Measurements from ENCODE around the gene ASH1L. TPM values are rescaled to one million over a fixed set of nuclear protein-coding genes. Genes with fewer than 3 reads are reported as not detected.

ASH1L gene
- total and polyA plus RNA-seq, 2 experiments from 2014 or later = 23.6 to 24.7 TPM

DNA sequence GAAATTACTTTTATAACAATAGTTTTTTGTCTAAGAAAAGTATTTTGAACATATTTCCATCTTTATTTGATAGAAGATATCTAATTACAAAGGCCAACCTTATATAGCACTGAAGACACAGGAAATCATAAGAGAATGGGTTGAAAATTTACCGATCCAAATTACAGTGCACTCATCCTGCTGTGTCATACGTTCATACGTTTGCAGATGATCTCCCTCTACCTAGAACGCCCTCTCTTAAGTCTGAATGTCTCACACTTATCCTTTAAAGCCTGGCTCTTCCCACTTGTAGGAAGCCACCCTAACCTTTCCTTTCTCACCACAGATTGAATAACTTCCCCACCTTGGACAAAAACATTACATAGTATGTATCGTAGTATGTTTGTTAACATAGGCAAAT is 9.3 kb downstream of the ASH1L start:
- TF ChIP-seq REST (IDR thresholded peaks at IDR 0.05; ENCODE audit: unreplicated experiment) (no peak), JUNB (IDR thresholded peaks at IDR 0.05; ENCODE audit: unreplicated experiment) (no peak), EZH2 (IDR thresholded peaks at IDR 0.05; ENCODE audit: low read depth, unreplicated experiment) (no peak), NANOG (IDR thresholded peaks at IDR 0.05; ENCODE audit: borderline replicate concordance) (no peak)
- TF ChIP-seq, protein P1, sequence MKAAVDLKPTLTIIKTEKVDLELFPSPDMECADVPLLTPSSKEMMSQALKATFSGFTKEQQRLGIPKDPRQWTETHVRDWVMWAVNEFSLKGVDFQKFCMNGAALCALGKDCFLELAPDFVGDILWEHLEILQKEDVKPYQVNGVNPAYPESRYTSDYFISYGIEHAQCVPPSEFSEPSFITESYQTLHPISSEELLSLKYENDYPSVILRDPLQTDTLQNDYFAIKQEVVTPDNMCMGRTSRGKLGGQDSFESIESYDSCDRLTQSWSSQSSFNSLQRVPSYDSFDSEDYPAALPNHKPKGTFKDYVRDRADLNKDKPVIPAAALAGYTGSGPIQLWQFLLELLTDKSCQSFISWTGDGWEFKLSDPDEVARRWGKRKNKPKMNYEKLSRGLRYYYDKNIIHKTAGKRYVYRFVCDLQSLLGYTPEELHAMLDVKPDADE (IDR thresholded peaks at IDR 0.05) = no peak
- TF ChIP-seq, protein P2, sequence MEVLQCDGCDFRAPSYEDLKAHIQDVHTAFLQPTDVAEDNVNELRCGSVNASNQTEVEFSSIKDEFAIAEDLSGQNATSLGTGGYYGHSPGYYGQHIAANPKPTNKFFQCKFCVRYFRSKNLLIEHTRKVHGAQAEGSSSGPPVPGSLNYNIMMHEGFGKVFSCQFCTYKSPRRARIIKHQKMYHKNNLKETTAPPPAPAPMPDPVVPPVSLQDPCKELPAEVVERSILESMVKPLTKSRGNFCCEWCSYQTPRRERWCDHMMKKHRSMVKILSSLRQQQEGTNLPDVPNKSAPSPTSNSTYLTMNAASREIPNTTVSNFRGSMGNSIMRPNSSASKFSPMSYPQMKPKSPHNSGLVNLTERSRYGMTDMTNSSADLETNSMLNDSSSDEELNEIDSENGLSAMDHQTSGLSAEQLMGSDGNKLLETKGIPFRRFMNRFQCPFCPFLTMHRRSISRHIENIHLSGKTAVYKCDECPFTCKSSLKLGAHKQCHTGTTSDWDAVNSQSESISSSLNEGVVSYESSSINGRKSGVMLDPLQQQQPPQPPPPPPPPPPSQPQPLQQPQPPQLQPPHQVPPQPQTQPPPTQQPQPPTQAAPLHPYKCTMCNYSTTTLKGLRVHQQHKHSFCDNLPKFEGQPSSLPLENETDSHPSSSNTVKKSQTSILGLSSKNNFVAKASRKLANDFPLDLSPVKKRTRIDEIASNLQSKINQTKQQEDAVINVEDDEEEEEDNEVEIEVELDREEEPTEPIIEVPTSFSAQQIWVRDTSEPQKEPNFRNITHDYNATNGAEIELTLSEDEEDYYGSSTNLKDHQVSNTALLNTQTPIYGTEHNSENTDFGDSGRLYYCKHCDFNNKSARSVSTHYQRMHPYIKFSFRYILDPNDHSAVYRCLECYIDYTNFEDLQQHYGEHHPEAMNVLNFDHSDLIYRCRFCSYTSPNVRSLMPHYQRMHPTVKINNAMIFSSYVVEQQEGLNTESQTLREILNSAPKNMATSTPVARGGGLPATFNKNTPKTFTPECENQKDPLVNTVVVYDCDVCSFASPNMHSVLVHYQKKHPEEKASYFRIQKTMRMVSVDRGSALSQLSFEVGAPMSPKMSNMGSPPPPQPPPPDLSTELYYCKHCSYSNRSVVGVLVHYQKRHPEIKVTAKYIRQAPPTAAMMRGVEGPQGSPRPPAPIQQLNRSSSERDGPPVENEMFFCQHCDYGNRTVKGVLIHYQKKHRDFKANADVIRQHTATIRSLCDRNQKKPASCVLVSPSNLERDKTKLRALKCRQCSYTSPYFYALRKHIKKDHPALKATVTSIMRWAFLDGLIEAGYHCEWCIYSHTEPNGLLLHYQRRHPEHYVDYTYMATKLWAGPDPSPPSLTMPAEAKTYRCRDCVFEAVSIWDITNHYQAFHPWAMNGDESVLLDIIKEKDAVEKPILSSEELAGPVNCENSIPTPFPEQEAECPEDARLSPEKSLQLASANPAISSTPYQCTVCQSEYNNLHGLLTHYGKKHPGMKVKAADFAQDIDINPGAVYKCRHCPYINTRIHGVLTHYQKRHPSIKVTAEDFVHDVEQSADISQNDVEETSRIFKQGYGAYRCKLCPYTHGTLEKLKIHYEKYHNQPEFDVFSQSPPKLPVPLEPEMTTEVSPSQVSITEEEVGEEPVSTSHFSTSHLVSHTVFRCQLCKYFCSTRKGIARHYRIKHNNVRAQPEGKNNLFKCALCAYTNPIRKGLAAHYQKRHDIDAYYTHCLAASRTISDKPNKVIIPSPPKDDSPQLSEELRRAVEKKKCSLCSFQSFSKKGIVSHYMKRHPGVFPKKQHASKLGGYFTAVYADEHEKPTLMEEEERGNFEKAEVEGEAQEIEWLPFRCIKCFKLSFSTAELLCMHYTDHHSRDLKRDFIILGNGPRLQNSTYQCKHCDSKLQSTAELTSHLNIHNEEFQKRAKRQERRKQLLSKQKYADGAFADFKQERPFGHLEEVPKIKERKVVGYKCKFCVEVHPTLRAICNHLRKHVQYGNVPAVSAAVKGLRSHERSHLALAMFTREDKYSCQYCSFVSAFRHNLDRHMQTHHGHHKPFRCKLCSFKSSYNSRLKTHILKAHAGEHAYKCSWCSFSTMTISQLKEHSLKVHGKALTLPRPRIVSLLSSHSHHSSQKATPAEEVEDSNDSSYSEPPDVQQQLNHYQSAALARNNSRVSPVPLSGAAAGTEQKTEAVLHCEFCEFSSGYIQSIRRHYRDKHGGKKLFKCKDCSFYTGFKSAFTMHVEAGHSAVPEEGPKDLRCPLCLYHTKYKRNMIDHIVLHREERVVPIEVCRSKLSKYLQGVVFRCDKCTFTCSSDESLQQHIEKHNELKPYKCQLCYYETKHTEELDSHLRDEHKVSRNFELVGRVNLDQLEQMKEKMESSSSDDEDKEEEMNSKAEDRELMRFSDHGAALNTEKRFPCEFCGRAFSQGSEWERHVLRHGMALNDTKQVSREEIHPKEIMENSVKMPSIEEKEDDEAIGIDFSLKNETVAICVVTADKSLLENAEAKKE (CRISPR knock-in tag; IDR thresholded peaks at IDR 0.05) = no peak
- H3K4me2 ChIP-seq = no peak overlapping the region
- Mint-ChIP-seq H3K9me3 (no peaks in the 10 kb centered on the region), H3K36me3 (ENCODE audit: low read depth) (peaks cover 20% of the 10 kb centered on the region; the same call in 2 of the 3 replicates), H3K27me3 (ENCODE audit: insufficient read depth, low read depth, poor library complexity) (no peaks in the 10 kb centered on the region), H3K4me1 (0 out of 3 replicates have a peak, but pooled peaks cover 2% of the 10 kb centered on the region), H3K4me3 (no peak overlapping the region), H3K27ac (no peak overlapping the region)
- no peak overlapping the region for H2AFZ ChIP-seq
- peaks cover 100% of the 10 kb centered on the region for H3K79me2 ChIP-seq (replicated peaks; ENCODE audit: insufficient read depth)
- H3K36me3 ChIP-seq (ENCODE audit: insufficient read depth) = peaks cover 3% of the 10 kb centered on the region; the same call in 1 of the 2 replicates
- H3K9me2 ChIP-seq (ENCODE audit: insufficient read depth) = no peaks in the 10 kb centered on the region
- no peak for ATAC-seq
- 0 out of 2 replicates have a peak, but pooled peaks cover 4% of the 10 kb centered on the region for H3F3A ChIP-seq (replicated peaks; ENCODE audit: low read depth)
- H3K27ac ChIP-seq (ENCODE audit: low read depth) = no peak overlapping the region; the same call in 1 of the 2 replicates
- no peak for DNase-seq (ENCODE audit: low spot score)
- no peak overlapping the region for H3K4me3 ChIP-seq
- no peaks in the 10 kb centered on the region for H3K27me3 ChIP-seq (ENCODE audit: insufficient read depth)
- H3K4me1 ChIP-seq (ENCODE audit: insufficient read depth) = no peaks in the 10 kb centered on the region
- H4K20me1 ChIP-seq (replicated peaks; ENCODE audit: insufficient read depth) = peaks cover 43% of the 10 kb centered on the region

Measured in GM23338 (cell line).